Measurements from ENCODE around the gene APBB2.

APBB2 gene

GRCh38 chr4:40881096-40881495, 333.2 kb downstream of the APBB2 start:
- DNase-seq, result no peak

- DNase-seq, result no peak
Observed at GRCh38 chr4:40878548-40879055, 335.7 kb downstream of the APBB2 start.

DNA sequence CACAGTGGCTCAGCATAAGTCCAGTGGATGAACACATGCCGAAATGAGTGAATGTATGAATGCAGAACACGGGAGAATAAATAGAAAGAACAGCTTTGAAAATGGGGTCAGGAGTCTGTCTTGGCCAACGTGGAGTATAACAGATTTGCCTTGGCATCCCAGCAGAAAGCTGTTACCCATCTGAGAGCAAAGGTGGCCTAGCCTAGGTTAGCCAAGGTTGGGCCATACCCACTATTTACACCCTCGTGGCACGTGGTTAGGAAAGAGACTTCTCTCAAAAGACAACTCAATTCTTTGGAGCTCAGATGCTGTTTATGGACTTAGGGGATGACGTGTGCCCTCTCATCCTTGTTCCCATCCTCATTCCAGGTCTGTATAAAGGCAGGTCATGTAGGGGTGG, 337.3 kb downstream of the APBB2 start:
- DNase-seq, result no peak

GRCh38 chr4:40875507-40876150, 338.7 kb downstream of the APBB2 start:
- no peak for DNase-seq

DNA sequence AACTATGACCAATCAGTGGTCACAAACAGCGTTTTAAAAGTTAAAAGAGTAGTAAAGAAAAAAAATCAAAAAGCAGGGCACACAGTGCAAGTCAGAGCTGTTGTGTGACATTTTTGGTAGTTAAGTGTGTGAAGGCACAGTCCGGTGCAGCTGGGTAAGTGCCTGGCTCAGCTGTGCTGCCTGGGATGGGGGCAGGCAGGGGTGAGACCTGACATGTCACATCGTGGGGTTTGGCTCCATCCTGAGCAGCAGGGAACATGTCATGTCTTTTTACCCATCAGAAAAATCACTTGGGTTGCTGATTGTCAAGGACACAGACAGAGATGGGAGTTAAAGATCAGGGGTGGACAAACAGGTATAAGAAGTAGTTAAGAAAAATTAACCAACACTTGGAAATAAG, 339.4 kb downstream of the APBB2 start:
- no peak for DNase-seq

GRCh38 chr4:40874331-40874730, 340.0 kb downstream of the APBB2 start:
- DNase-seq, result no peak

DNA sequence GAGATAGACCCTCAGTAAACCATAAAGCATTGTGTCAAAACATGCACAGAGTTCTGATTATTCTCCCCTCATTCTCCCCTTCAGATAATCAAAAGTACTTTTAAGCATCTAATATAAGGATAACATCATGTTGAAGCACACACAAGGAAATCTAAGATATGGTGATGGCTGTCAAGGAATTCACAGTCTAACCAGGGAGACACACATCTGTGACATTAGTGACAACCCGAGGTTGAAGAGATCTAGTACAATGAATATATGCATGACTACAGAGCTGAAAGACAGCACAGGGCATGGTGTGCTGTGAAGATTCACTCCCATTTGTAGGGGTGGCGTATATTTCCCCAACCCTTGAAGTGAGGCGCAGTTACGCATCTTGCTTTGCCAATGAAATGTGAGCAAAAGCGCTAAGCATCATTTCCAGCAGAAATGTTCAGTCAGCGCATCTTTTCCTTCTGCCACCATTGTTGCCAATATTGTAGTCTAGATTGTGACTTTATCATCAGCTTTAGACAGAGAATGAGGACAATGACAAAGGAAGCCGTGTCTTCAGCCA, 342.6 kb downstream of the APBB2 start:
- no peak for DNase-seq

- no peak for DNase-seq
Observed at GRCh38 chr4:40870150-40870549, 344.2 kb downstream of the APBB2 start.

DNA sequence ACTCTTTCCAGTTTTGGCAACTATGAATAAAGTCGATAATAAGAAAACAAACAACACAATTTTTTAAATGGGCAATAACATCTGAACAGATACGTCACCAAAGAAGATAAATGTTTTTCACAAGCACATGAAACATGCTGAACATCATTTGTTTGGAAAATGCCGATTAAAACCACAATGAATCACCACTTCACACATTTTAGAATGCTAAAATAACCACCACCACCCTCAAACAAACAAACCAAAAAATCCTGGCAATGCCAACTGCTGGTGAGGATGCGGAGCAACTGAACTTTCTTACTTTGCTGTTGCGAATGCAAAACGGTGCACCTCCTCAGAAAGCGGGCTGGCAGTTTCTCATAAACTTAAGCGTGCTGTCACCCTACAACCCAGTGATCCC, 348.6 kb downstream of the APBB2 start:
- no peak for DNase-seq

DNA sequence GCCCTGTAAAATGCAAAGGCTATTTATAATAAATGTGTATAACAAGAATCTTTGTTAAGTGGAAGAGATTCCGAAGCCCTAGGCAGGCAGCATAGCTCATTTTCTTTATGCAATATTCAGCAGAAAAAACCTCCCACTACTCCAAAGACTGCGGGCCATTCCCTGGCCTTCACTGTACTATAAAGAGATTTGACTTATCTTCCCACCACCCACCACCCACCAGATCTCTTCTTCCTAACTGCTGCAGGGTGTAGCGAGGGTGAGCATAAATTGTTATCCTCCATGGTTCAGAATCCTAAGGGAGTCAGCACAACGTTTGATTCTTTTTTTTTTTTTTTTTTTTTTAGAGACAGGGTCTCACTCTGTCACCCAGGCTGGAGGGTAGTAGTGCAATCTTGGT, 349.8 kb downstream of the APBB2 start:
- no peak for DNase-seq

DNA sequence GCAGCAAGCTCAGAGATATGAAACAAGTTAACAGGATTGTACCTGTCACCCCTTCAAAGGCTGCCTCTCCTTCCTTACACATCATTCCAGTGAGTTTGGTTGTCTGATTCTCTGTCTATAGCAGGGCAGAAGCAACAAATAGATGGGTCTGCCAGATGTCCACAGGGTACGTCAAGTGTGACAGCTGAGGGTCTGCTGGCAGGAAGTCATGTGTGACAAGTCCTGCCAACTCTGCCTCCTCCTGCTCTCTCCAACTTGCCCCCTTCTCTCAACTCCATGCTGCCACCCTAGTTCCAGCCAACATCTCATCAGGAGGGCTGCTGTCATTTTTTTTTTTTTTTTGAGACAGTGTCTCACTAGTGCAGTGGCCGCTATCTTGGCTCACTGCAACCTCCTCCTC, 355.4 kb downstream of the APBB2 start:
- DNase-seq, result no peak

DNA sequence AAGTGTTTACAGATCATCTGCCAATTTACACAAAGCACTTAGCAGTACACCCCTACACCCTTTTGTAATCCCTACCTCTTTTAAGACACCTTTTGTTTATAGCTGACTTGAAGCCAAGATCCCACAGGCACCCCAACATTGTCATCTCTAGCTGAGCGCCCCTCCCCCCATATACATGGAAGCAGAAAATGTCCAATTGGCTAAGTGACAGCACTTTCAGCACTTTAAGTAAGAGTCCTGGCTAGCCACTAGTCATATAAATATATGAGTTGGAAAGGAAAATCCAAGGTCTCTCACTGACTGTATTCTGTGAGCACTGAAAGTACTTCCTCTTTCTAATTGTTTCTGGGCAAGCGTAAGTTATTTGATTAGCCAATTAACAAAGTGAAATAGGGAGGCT, 356.4 kb downstream of the APBB2 start:
- no peak for DNase-seq

GRCh38 chr4:40856840-40857362, 357.4 kb downstream of the APBB2 start:
- DNase-seq, result no peak

GRCh38 chr4:40856277-40856839, 358.0 kb downstream of the APBB2 start:
- no peak for DNase-seq

GRCh38 chr4:40850496-40850895, 363.8 kb downstream of the APBB2 start:
- DNase-seq, result no peak

- DNase-seq, result no peak
Observed at GRCh38 chr4:40848940-40849339, 365.4 kb downstream of the APBB2 start.

DNA sequence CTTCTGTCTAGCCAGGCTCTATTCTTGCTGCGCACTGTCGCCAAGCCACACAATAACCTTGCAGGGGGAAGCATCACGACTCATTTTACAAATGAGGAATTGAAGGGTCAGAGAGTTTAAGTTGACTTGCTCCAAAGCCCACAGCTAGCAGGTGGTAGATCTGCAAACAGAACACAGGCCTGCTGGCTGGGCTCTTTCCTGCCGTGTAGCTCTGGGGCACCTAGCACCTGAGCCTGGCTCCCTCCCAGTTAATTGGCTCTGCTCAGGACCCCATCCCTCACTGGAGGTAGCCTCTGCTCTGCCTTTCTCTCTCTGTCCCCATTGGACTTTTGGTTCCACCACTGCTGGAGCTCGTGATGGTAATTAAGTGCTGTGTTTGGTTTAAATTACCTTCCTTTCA, 366.1 kb downstream of the APBB2 start:
- DNase-seq, result no peak

GRCh38 chr4:40846532-40846931, 367.8 kb downstream of the APBB2 start:
- DNase-seq, result no peak

DNA sequence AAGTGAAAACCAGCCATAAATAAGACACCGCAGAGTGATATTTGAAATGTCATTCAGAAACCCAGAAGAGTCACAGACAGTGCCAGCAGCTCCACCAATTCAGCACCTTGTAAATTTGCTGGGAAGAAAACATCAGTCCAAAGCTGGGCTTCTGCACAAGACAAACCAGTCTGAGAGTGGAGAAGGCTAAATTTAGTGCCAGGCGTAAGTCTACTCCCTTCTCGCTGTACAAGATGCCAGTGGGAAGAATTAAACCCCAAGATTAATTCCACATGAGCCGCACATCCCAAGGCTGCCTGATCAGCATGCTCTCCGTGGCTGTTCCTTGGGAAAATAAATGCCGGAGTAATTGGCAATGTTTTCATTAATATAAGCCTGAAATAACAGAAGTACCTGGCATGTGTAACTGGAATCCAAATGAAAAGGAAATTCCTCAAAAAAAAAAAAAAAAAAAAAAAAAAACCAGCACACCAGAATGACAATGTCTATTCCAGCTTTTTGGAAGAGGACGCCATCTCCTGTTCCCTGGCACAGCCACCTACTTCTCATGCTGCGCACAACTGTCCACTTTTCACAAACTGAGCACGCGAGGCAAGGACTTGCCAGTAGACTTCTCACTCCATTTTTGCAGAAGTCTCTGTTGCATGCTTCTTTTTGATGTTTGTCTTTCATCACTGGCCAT, 369.0 kb downstream of the APBB2 start:
- no peak for DNase-seq

DNA sequence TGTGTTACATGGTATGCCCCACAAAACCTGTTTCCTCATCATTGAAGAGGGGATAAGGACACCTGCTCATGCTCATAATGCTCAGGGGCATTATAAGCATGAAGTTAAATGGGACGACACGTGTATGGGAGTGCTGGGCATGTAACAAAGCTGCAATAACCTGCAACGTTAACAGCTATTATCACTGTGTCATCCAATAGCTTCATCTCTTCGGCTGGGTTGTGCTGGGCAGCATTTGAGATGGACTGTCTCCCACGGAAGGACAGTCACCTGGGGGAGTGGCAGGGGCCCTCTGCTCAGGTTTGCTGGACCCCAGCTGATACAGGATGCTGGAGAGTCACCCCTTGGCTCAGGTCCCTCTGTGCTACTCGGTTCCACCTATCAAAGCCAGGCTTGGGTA, 370.1 kb downstream of the APBB2 start:
- no peak for DNase-seq

- no peak for DNase-seq
Observed at GRCh38 chr4:40843696-40844095, 370.6 kb downstream of the APBB2 start.

DNA sequence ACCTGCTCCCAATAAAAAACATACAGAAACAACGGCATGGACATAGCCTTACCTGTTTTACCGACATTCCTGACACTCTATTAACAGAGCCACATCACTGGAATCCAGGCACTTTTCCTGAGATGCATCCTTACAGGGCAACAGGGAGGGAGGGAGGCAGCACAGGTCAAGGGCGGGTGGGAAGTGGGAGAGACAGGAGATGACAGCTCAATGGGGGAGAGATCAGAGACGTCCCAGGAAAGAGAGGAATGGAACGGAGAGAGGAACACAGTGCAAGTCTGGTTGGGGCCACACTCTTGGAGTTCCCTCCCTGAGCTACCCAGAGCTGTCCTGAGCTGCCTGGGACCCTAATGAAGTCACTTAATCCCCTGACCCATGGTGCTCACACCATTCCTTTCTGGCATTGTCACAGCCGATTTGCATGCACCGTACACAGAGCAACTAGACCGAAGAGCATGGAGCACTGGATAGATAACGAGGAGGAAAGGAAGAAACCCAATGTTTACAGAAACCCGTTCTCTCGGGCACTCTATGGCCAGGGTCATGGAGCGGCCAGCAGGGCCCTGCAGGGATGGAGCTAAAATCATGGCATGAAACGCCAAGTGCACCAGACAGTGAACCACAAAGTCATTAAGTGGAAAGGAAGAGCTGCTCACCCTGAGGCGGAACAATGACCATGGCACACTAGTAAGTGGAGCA, 371.5 kb downstream of the APBB2 start:
- DNase-seq, result no peak

GRCh38 chr4:40842318-40842717, 372.0 kb downstream of the APBB2 start:
- DNase-seq, result no peak

Measured in amniotic stem cell (primary cell).